Gastroesophageal sphincter (tissue), 4 donors: Measurements from ENCODE around the gene PCBD1. TPM values are rescaled to one million over a fixed set of nuclear protein-coding genes. Genes with fewer than 3 reads are reported as not detected.

Experiments
- ATAC-seq: fragments of 150-250 bp; one replicate; pipeline ENCODE4 v1.9.1; 2016; ENCODE audit warnings: mild to moderate bottlenecking, moderate library complexity
- H3K27ac ChIP-seq, 4 donors: fragments of 200-600 bp; sonication (generic) in 3 of 4; 1 replicate in 3 of 4; 2 replicates in 1 of 4; pipeline ENCODE4 v1.5.1; 2016 to 2019
- H3K27me3 ChIP-seq: fragments of 200-600 bp; sonication (generic); one replicate; pipeline ENCODE4 v1.5.1; 2019
- H3K36me3 ChIP-seq, 2 donors: fragments of 200-600 bp; sonication (generic); one replicate each; pipeline ENCODE4 v1.5.1; 2019; ENCODE audit warnings: control low read depth in 1 of 2
- H3K4me1 ChIP-seq, 3 donors: fragments of 200-600 bp; sonication (generic); 1 replicate in 2 of 3; 2 replicates in 1 of 3; pipeline ENCODE4 v1.5.1; 2016 to 2019; ENCODE audit warnings: control low read depth in 2 of 3
- H3K4me3 ChIP-seq, 2 donors: fragments of 200-600 bp; sonication (generic); one replicate each; pipeline ENCODE4 v1.5.1; 2019; ENCODE audit warnings: mild to moderate bottlenecking in 1 of 2, moderate library complexity in 1 of 2
- H3K9me3 ChIP-seq, 3 donors: fragments of 200-600 bp; sonication (generic); one replicate each; pipeline ENCODE4 v1.5.1; 2017 to 2019; ENCODE audit warnings: control low read depth in 2 of 3
- EP300 ChIP-seq: sonication (generic); formaldehyde crosslinking; IDR thresholded peaks from one replicate; pipeline ENCODE4 v1.6.1; 2017; ENCODE audit warnings: antibody characterized with exemption, mild to moderate bottlenecking
- POLR2A ChIP-seq, 2 donors: fragments of 450-650 bp; IDR thresholded peaks; one replicate each; pipeline ENCODE4 v1.6.1; 2017; ENCODE audit warnings: antibody characterized with exemption in 2 of 2, mild to moderate bottlenecking in 2 of 2, moderate library complexity in 1 of 2
- POLR2AphosphoS5 ChIP-seq: sonication (generic); formaldehyde crosslinking; IDR thresholded peaks from one replicate; pipeline ENCODE4 v1.6.1; 2017; ENCODE audit warnings: antibody characterized with exemption
- WGBS, 2 donors: methylation state at CpG; one replicate each; pipeline ENCODE4 v1.1.5; 2018; ENCODE audit warnings: low coverage in 1 of 2; 5-methylcytosine and 5-hydroxymethylcytosine counted together
- total RNA-seq, 4 donors: library from RNA; depleted of rRNA; stranded (reverse); fragments of >200 nt; gene quantifications; one replicate each; pipeline ENCODE4 v1.1.0, GENCODE V29; 2016
- TF ChIP-seq, protein P1 (sequence below), 4 experiments: fragments of 200-600 bp in 2 of 4; fragments of 450-650 bp in 2 of 4; sonication (generic) in 1 of 4; IDR thresholded peaks; one replicate each; pipeline ENCODE4 v1.5.1; 2017 to 2019; ENCODE audit warnings: antibody characterized with exemption in 4 of 4, mild to moderate bottlenecking in 2 of 4, moderate library complexity in 2 of 4

Gene PCBD1
- total RNA-seq, 4 donors from 2014 or later: 63.4 to 102 (median 74.0) TPM

DNA sequence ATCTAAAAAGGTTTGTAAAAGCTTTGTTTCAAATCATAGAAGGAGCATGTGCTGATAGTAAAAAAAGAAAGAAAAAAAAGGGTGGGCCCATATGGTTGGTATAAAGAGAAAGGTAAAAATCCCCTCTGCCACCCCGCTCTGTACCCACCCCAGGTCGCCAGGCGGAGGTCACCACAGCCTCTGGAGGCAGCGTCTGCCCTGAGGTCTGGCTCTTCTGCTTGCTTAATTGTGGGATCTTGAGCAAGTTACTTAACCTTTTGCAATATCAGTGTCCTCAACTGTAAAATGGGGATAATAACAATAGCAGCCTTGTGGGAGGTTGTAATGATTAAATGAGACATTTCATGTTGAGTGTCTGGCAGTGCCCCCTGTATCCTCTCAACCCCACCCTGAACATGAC lies 10.7 kb upstream of the PCBD1 start:
- Histone ChIP-seq H3K9me3 (no peaks in the 10 kb centered on the region), H3K36me3 (no peaks in the 10 kb centered on the region), H3K4me1 (peaks cover 0 to 10% (median 0%) of the 10 kb centered on the region in 3 donors), H3K27me3 (peaks cover 3% of the 10 kb centered on the region), H3K27ac (no peak overlapping the region), H3K4me3 (no peak overlapping the region)
- 88 to 90% methylated on average over 2 to 4 of the region's 4 CpGs for WGBS, 2 donors
- TF ChIP-seq POLR2AphosphoS5 (no peak), EP300 (no peak), POLR2A (IDR thresholded peaks at IDR 0.05) (no peak)
- TF ChIP-seq, protein P1, sequence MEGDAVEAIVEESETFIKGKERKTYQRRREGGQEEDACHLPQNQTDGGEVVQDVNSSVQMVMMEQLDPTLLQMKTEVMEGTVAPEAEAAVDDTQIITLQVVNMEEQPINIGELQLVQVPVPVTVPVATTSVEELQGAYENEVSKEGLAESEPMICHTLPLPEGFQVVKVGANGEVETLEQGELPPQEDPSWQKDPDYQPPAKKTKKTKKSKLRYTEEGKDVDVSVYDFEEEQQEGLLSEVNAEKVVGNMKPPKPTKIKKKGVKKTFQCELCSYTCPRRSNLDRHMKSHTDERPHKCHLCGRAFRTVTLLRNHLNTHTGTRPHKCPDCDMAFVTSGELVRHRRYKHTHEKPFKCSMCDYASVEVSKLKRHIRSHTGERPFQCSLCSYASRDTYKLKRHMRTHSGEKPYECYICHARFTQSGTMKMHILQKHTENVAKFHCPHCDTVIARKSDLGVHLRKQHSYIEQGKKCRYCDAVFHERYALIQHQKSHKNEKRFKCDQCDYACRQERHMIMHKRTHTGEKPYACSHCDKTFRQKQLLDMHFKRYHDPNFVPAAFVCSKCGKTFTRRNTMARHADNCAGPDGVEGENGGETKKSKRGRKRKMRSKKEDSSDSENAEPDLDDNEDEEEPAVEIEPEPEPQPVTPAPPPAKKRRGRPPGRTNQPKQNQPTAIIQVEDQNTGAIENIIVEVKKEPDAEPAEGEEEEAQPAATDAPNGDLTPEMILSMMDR (IDR thresholded peaks at IDR 0.05): no peak
- ATAC-seq: no peak

DNA sequence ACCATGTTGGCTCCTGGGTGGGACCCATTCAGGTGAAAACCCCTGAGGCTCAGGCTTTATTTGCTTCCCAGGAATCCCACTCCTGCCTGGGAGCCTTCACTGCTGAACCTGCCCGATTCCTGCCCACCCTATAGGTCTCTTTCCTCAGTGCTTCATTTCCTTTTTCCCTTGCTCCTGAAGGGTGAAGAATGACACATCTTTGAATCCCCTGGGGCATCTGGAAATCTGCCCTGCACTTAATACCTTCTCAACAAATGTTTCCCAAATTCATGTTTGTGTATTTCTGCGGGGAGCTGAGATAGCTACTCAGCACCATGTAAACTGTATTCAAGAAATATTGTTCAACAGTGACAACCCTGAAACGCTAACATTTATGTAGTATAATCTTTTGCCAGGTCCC lies 10.3 kb upstream of the PCBD1 start:
- H3K27me3 ChIP-seq: peaks cover 3% of the 10 kb centered on the region
- H3K4me3 ChIP-seq: no peak overlapping the region
- H3K4me1 ChIP-seq: peaks cover 0 to 10% (median 0%) of the 10 kb centered on the region in 3 donors
- H3K36me3 ChIP-seq: no peaks in the 10 kb centered on the region
- WGBS, 2 donors: 80 to 92% methylated on average over 3 of the region's 3 CpGs
- ATAC-seq: no peak
- TF ChIP-seq EP300 (no peak), POLR2A (IDR thresholded peaks at IDR 0.05) (no peak)
- TF ChIP-seq, protein P1 (IDR thresholded peaks at IDR 0.05): no peak
- H3K9me3 ChIP-seq: no peaks in the 10 kb centered on the region
- no peak overlapping the region for H3K27ac ChIP-seq

DNA sequence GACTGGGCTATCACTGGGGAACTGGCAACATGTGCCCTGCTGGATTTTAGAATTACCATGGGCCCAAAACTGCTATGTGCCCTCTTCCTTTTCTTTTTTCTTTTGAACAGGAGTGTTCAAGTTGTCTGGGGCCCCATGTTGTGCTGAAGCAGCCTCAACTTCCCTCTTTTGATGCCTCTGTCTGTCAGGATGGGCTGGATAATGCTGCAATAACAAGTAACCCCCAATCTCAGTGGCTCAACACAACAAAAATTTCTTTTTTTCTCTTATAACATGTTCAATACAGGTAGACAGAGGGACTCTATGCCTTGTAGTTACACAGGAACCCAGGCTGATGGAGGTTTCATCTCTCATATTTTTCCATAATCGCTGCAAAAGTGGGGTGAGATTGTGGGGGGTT lies 8.2 kb upstream of the PCBD1 start:
- no CpG with 5 or more reads among the region's 1 CpG for WGBS, 2 donors
- ATAC-seq: no peak
- TF ChIP-seq POLR2A (IDR thresholded peaks at IDR 0.05) (no peak), POLR2AphosphoS5 (no peak)
- TF ChIP-seq, protein P1 (IDR thresholded peaks at IDR 0.05): no peak

DNA sequence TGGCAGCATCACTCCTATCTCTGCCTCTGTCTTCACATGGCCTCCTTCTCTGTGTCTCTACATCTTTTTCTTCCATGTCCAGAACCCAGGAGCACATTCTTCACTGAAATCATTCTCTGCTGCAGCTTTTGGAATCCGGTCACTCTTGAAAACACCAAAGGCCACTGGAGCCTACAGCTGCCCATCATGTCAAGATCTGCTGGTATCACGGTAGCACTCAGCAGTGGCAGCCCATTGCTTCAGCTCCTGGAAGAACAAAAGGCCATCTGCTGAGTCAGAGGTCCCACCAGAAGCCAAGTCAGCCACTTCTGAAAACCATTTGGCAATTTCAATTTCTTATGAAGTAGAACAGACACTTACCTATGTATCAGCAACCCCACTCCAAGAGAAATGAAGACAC lies 6.1 kb upstream of the PCBD1 start:
- Histone ChIP-seq H3K27ac (no peak overlapping the region), H3K4me1 (peaks cover 0 to 6% (median 0%) of the 10 kb centered on the region in 3 donors), H3K9me3 (no peaks in the 10 kb centered on the region), H3K27me3 (no peaks in the 10 kb centered on the region), H3K4me3 (no peak overlapping the region), H3K36me3 (no peaks in the 10 kb centered on the region)
- no peak for TF ChIP-seq POLR2AphosphoS5
- TF ChIP-seq EP300: no peak
- WGBS, 2 donors: 100% methylated on average over 1 of the region's 2 CpGs; no CpG with 5 or more reads in 1 of the 2 donors
- ATAC-seq: no peak

More for the DNA sequence above, 8.2 kb upstream of the PCBD1 start:
- no peaks in the 10 kb centered on the region for H3K4me1 ChIP-seq
- no peaks in the 10 kb centered on the region for H3K9me3 ChIP-seq
- peaks cover 2% of the 10 kb centered on the region for H3K27me3 ChIP-seq
- H3K27ac ChIP-seq: no peak overlapping the region
- H3K36me3 ChIP-seq: no peaks in the 10 kb centered on the region
- no peak overlapping the region for H3K4me3 ChIP-seq

DNA sequence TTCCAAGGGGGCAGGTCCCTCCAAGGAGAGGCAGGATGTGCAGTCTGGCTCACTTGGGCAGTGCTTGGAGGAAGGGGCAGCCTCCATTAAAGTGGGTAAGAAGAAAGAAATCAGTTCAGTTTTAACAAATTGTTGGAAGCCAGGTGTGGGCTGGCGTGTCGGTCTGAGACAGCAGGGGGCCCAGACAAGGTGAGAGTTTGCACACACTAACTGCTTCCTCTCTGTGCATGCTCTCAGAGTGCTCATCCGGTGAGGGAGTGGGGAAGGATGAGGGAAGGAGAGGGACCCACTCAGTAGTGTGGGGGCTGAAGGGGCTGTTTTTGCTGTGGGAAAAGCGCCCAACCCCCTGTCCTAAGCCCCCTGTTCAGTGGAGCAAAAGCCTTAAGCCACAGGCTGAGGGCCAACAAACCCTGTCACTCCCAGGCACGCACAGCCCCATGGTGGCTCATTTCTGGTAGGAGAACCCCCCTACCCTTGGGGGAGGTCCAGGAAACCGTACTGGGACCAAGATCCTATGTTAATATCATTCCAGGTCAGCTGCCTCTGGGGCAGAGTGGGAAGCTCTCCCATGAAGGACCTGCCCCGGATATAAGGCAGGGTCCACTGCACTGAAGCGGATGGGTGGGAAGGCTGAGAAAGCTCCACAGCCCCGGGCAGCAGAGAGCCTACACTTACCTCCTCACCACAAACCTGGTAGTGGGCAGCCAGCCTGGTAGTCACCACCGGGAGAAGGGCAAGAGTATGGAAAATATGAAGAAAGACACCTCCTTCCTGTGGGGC lies 5.1 kb upstream of the PCBD1 start:
- no peak overlapping the region for H3K4me3 ChIP-seq
- H3K27ac ChIP-seq: no peak overlapping the region
- no peaks in the 10 kb centered on the region for H3K9me3 ChIP-seq
- peaks cover 0 to 16% (median 4%) of the 10 kb centered on the region in 3 donors for H3K4me1 ChIP-seq
- no peaks in the 10 kb centered on the region for H3K36me3 ChIP-seq
- H3K27me3 ChIP-seq: no peaks in the 10 kb centered on the region
- ATAC-seq: no peak
- 80 to 81% methylated on average over 1 to 4 of the region's 10 CpGs for WGBS, 2 donors
- no peak for TF ChIP-seq POLR2A (IDR thresholded peaks at IDR 0.05)
- TF ChIP-seq EP300: no peak
- TF ChIP-seq, protein P1 (IDR thresholded peaks at IDR 0.05): no peak
- TF ChIP-seq POLR2AphosphoS5: no peak
